Left ventricle myocardium inferior (tissue), 1 donor: Measurements from ENCODE around the gene ZNF100. TPM values are rescaled to one million over a fixed set of nuclear protein-coding genes. Genes with fewer than 3 reads are reported as not detected.
"Not testable (repeated sequence)": the region's sequence is repeated elsewhere in the genome, so short reads cannot be mapped to it uniquely, and the experiment has no call there.

Source experiments
- DNase-seq: peaks from one replicate; pipeline ENCODE4 v3.0.0-alpha.2; 2020
- H3K27ac ChIP-seq: fragments of 200-600 bp; replicated peaks from 2 replicates; pipeline ENCODE4 v1.8.0; 2021
- H3K27me3 ChIP-seq: fragments of 200-600 bp; 2 replicates; pipeline ENCODE4 v1.8.0; 2021; ENCODE audit warnings: low read depth
- H3K36me3 ChIP-seq: fragments of 200-600 bp; 2 replicates; pipeline ENCODE4 v1.8.0; 2021
- H3K4me1 ChIP-seq: fragments of 200-600 bp; 2 replicates; pipeline ENCODE4 v1.8.0; 2021
- H3K4me3 ChIP-seq: fragments of 200-600 bp; 2 replicates; pipeline ENCODE4 v1.8.0; 2021; ENCODE audit warnings: mild to moderate bottlenecking, moderate library complexity
- H3K9me3 ChIP-seq: fragments of 200-600 bp; replicated peaks from 2 replicates; pipeline ENCODE4 v1.8.0; 2021
- CTCF ChIP-seq: fragments of 200-600 bp; IDR thresholded peaks from 2 replicates; pipeline ENCODE4 v1.8.0; 2021; ENCODE audit warnings: antibody characterized with exemption, mild to moderate bottlenecking, borderline replicate concordance
- intact Hi-C: fragments of 100-400 bp; cut with micrococcal nuclease; formaldehyde crosslinking; loops from one replicate; pipeline ENCODE4 v1.11.0; 2022
- total RNA-seq: library from RNA; stranded (reverse); fragmentation: NEBNext Ultra II Directional; extraction: Animal tissue kit (Norgen Biotek cat#: 25700); gene quantifications from one replicate; pipeline ENCODE4 v1.2.1, GENCODE V29; 2021
- donor health status: DM: no; HTN: yes; CAD: no; lungs with severe emphysema.

Gene ZNF100
- total RNA-seq, 1 donor from 2014 or later = 4.6 TPM

- Histone ChIP-seq H3K27ac (no peak overlapping the region), H3K4me3 (no peak overlapping the region), H3K4me1 (peaks cover 26% of the 10 kb centered on the region), H3K9me3 (no peaks in the 10 kb centered on the region), H3K36me3 (peaks cover 40% of the 10 kb centered on the region), H3K27me3 (no peaks in the 10 kb centered on the region)
- no peak for DNase-seq
- no peak for TF ChIP-seq CTCF
- intact Hi-C loops = no loop called here
Measured at GRCh38 chr19:21765151-21765550, 2.2 kb downstream of the ZNF100 start.

GRCh38 chr19:21761547-21761946 lies 5.8 kb downstream of the ZNF100 start:
- peaks cover 21% of the 10 kb centered on the region for H3K4me1 ChIP-seq
- H3K27ac ChIP-seq, H3K4me3 ChIP-seq, H3K27me3 ChIP-seq, DNase-seq, intact Hi-C loops, H3K9me3 ChIP-seq: not testable (repeated sequence)
- H3K36me3 ChIP-seq = peaks cover 73% of the 10 kb centered on the region

GRCh38 chr19:21758296-21758695 lies 9.1 kb downstream of the ZNF100 start:
- H3K4me1 ChIP-seq = peaks cover 9% of the 10 kb centered on the region
- peaks cover 7% of the 10 kb centered on the region for H3K9me3 ChIP-seq
- peaks cover 81% of the 10 kb centered on the region for H3K36me3 ChIP-seq
- intact Hi-C loops = no loop called here
- no peaks in the 10 kb centered on the region for H3K27me3 ChIP-seq
- TF ChIP-seq CTCF = no peak
- no peak for DNase-seq
- no peak overlapping the region for H3K27ac ChIP-seq
- no peak overlapping the region for H3K4me3 ChIP-seq

- H3K4me3 ChIP-seq, H3K27ac ChIP-seq, H3K27me3 ChIP-seq, DNase-seq, intact Hi-C loops, H3K9me3 ChIP-seq: not testable (repeated sequence)
- peaks cover 82% of the 10 kb centered on the region for H3K36me3 ChIP-seq
- peaks cover 21% of the 10 kb centered on the region for H3K4me1 ChIP-seq
Measured at GRCh38 chr19:21755555-21755954, 11.8 kb downstream of the ZNF100 start.

GRCh38 chr19:21751384-21751783 lies 16.0 kb downstream of the ZNF100 start:
- peaks cover 49% of the 10 kb centered on the region for H3K36me3 ChIP-seq
- intact Hi-C loops = no loop called here
- H3K4me3 ChIP-seq = no peak overlapping the region
- H3K27me3 ChIP-seq = no peaks in the 10 kb centered on the region
- DNase-seq = no peak
- no peak for TF ChIP-seq CTCF
- H3K9me3 ChIP-seq = peaks cover 7% of the 10 kb centered on the region
- H3K27ac ChIP-seq = no peak overlapping the region
- H3K4me1 ChIP-seq = peaks cover 40% of the 10 kb centered on the region

- Histone ChIP-seq H3K27ac (no peak overlapping the region), H3K9me3 (peaks cover 5% of the 10 kb centered on the region), H3K4me1 (peaks cover 40% of the 10 kb centered on the region), H3K4me3 (no peak overlapping the region), H3K27me3 (no peaks in the 10 kb centered on the region), H3K36me3 (peaks cover 47% of the 10 kb centered on the region)
- intact Hi-C loops = no loop called here
- no peak for TF ChIP-seq CTCF
- DNase-seq = no peak
Measured at GRCh38 chr19:21750586-21751128, 16.7 kb downstream of the ZNF100 start.

- intact Hi-C loops = no loop called here
- Histone ChIP-seq H3K9me3 (no peaks in the 10 kb centered on the region), H3K27me3 (no peaks in the 10 kb centered on the region), H3K27ac (no peak overlapping the region), H3K4me3 (no peak overlapping the region), H3K4me1 (peaks cover 40% of the 10 kb centered on the region), H3K36me3 (peaks cover 44% of the 10 kb centered on the region)
- DNase-seq = no peak
- TF ChIP-seq CTCF = no peak
Measured at GRCh38 chr19:21749090-21749489, 18.3 kb downstream of the ZNF100 start.
